IMR-90 (cell line): ENCODE data around the gene CLSTN3. TPM values are rescaled to one million over a fixed set of nuclear protein-coding genes. Genes with fewer than 3 reads are reported as not detected.

Experiments
- ATAC-seq: fragments of 200-7000 bp; cut with Tn5 transposase; 2 replicates; pipeline ENCODE4 v1.9.1; 2020; ENCODE audit warnings: low read depth, mild to moderate bottlenecking, moderate library complexity
- BruUV-seq: library from RNA; stranded (reverse); fragments of 400-500 nt; replicated peaks from 2 replicates; lab custom pipeline; 2021; lab: Mats Ljungman, UMichigan
- CTCF ChIA-PET: fragments of 300-600 bp; formaldehyde crosslinking; extraction: SDS; loops from one replicate; lab custom pipeline; 2021; ENCODE audit warnings: antibody characterized with exemption; lab: Yijun Ruan, JAX
- POLR2A ChIA-PET: fragments of 300-600 bp; sonication (Branson Sonifier 250); formaldehyde crosslinking; loops from one replicate; lab custom pipeline; 2022; ENCODE audit warnings: antibody characterized with exemption; ENCODE audit not compliant: unreplicated experiment; lab: Charles Lee
- DNase-seq: peaks from one replicate; pipeline ENCODE4 v3.0.0; 2013
- H2AFZ ChIP-seq: replicated peaks from 2 replicates; pipeline ENCODE3; 2013; ENCODE audit warnings: low read length, mild to moderate bottlenecking; ENCODE audit not compliant: poor library complexity
- H2AK5ac ChIP-seq: 2 replicates; pipeline ENCODE4 v1.6.1; 2013; ENCODE audit warnings: low read depth, low read length, inconsistent platforms
- H2AK9ac ChIP-seq: replicated peaks from 2 replicates; pipeline ENCODE3; 2013; ENCODE audit warnings: mild to moderate bottlenecking, low read depth, low read length, moderate library complexity; ENCODE audit not compliant: poor library complexity
- H2BK120ac ChIP-seq: 2 replicates; pipeline ENCODE4 v1.6.1; 2013; ENCODE audit warnings: low read depth, low read length, inconsistent platforms
- H2BK15ac ChIP-seq: 3 replicates; pipeline ENCODE4 v1.6.1; 2013; ENCODE audit warnings: low read depth, low read length, inconsistent platforms
- H2BK20ac ChIP-seq: 2 replicates; pipeline ENCODE4 v1.6.1; 2013; ENCODE audit warnings: low read depth, mild to moderate bottlenecking, inconsistent platforms, low read length, moderate library complexity
- H2BK5ac ChIP-seq: 2 replicates; pipeline ENCODE4 v1.6.1; 2013; ENCODE audit warnings: mild to moderate bottlenecking, low read depth, low read length, inconsistent platforms; ENCODE audit not compliant: poor library complexity, severe bottlenecking
- H3K14ac ChIP-seq: replicated peaks from 2 replicates; pipeline ENCODE4 v1.6.1; 2013; ENCODE audit warnings: low read depth, low read length, inconsistent platforms
- H3K18ac ChIP-seq: 2 replicates; pipeline ENCODE4 v1.6.1; 2013; ENCODE audit warnings: low read depth, low read length, control low read depth
- H3K23ac ChIP-seq: 2 replicates; pipeline ENCODE4 v1.6.1; 2013; ENCODE audit warnings: low read depth, low read length, inconsistent platforms
- H3K27ac ChIP-seq: 2 replicates; pipeline ENCODE4 v1.5.1; 2013; ENCODE audit warnings: mild to moderate bottlenecking, control low read depth, low read length; ENCODE audit not compliant: insufficient read depth
- H3K27me3 ChIP-seq: 2 replicates; pipeline ENCODE4 v1.6.1; 2013; ENCODE audit warnings: low read length; ENCODE audit not compliant: control insufficient read depth, insufficient read depth
- H3K36me3 ChIP-seq: 2 replicates; pipeline ENCODE4 v1.6.1; 2013; ENCODE audit warnings: low read length, mixed read lengths; ENCODE audit not compliant: control insufficient read depth, insufficient read depth
- H3K4ac ChIP-seq: 2 replicates; pipeline ENCODE4 v1.6.1; 2013; ENCODE audit warnings: low read depth, low read length, inconsistent platforms
- H3K4me1 ChIP-seq: 2 replicates; pipeline ENCODE4 v1.6.1; 2013; ENCODE audit warnings: low read length, mixed read lengths; ENCODE audit not compliant: control insufficient read depth, insufficient read depth
- H3K4me2 ChIP-seq: 2 replicates; pipeline ENCODE4 v1.6.1; 2013; ENCODE audit warnings: low read depth, mild to moderate bottlenecking, control low read depth, low read length, moderate library complexity
- H3K4me3 ChIP-seq: 2 replicates; pipeline ENCODE4 v1.5.1; 2013; ENCODE audit warnings: low read depth, mild to moderate bottlenecking, control low read depth, low read length, moderate library complexity; ENCODE audit not compliant: insufficient read depth
- H3K56ac ChIP-seq: 2 replicates; pipeline ENCODE4 v1.6.1; 2013; ENCODE audit warnings: low read length, inconsistent platforms; ENCODE audit not compliant: insufficient read depth; ENCODE audit errors: extremely low read depth
- H3K79me1 ChIP-seq, 2 experiments: 2 replicates each; pipeline ENCODE4 v1.6.1; 2013; ENCODE audit warnings: low read length in 2 of 2, inconsistent platforms in 1 of 2, low read depth in 1 of 2
- H3K9ac ChIP-seq: 2 replicates; pipeline ENCODE4 v1.6.1; 2013; ENCODE audit warnings: low read depth, low read length, control low read depth
- H3K9me1 ChIP-seq: 2 replicates; pipeline ENCODE4 v1.6.1; 2013; ENCODE audit warnings: low read length, inconsistent platforms; ENCODE audit not compliant: insufficient read depth
- H3K9me3 ChIP-seq: 2 replicates; pipeline ENCODE4 v1.6.1; 2013; ENCODE audit warnings: low read length; ENCODE audit not compliant: control insufficient read depth, insufficient read depth
- H4K20me1 ChIP-seq: 2 replicates; pipeline ENCODE4 v1.6.1; 2013; ENCODE audit warnings: low read length, inconsistent platforms; ENCODE audit not compliant: insufficient read depth
- H4K5ac ChIP-seq: 2 replicates; pipeline ENCODE4 v1.6.1; 2013; ENCODE audit warnings: mild to moderate bottlenecking, low read depth, low read length, control low read depth
- H4K8ac ChIP-seq, 2 experiments: 2 replicates each; pipeline ENCODE4 v1.6.1; 2013; ENCODE audit warnings: low read depth in 2 of 2, low read length in 2 of 2, control low read depth in 1 of 2, inconsistent platforms in 1 of 2
- H4K91ac ChIP-seq: 2 replicates; pipeline ENCODE4 v1.6.1; 2013; ENCODE audit warnings: low read depth, low read length, inconsistent platforms; ENCODE audit not compliant: insufficient read depth
- BHLHE40 ChIP-seq: fragments of 150-350 bp; IDR thresholded peaks from 2 replicates; pipeline ENCODE4 v1.6.1; 2016; ENCODE audit warnings: mild to moderate bottlenecking, low read depth, low read length
- CEBPB ChIP-seq: IDR thresholded peaks from 2 replicates; pipeline ENCODE4 v1.6.1; 2012; ENCODE audit warnings: low read depth, low read length, improper control_type of control experiment
- CHD1 ChIP-seq: IDR thresholded peaks from 2 replicates; pipeline ENCODE4 v1.6.1; 2012; ENCODE audit warnings: low read depth, low read length, improper control_type of control experiment
- FOS ChIP-seq: fragments of 150-350 bp; IDR thresholded peaks from 2 replicates; pipeline ENCODE4 v1.6.1; 2016; ENCODE audit warnings: low read depth, low read length
- MAFK ChIP-seq: IDR thresholded peaks from 2 replicates; pipeline ENCODE4 v1.6.1; 2012; ENCODE audit warnings: low read depth, low read length, improper control_type of control experiment
- MAZ ChIP-seq: IDR thresholded peaks from 2 replicates; pipeline ENCODE4 v1.6.1; 2012; ENCODE audit warnings: low read depth, mild to moderate bottlenecking, low read length, improper control_type of control experiment, moderate library complexity, borderline replicate concordance
- MXI1 ChIP-seq: IDR thresholded peaks from 2 replicates; pipeline ENCODE4 v1.6.1; 2012; ENCODE audit warnings: low read depth, mild to moderate bottlenecking, low read length, moderate library complexity, borderline replicate concordance
- NFE2L2 ChIP-seq: fragments of 150-350 bp; IDR thresholded peaks from 2 replicates; pipeline ENCODE4 v1.6.1; 2016; ENCODE audit warnings: low read depth, mild to moderate bottlenecking, low read length
- POLR2A ChIP-seq: IDR thresholded peaks from 2 replicates; pipeline ENCODE4 v1.6.1; 2012; ENCODE audit warnings: mild to moderate bottlenecking, low read depth, low read length
- RAD21 ChIP-seq: IDR thresholded peaks from 2 replicates; pipeline ENCODE4 v1.6.1; 2012; ENCODE audit warnings: low read length, improper control_type of control experiment
- RCOR1 ChIP-seq: IDR thresholded peaks from 2 replicates; pipeline ENCODE4 v1.6.1; 2012; ENCODE audit warnings: mild to moderate bottlenecking, low read length, improper control_type of control experiment; ENCODE audit not compliant: insufficient replicate concordance
- RFX5 ChIP-seq: IDR thresholded peaks from 2 replicates; pipeline ENCODE4 v1.8.0; 2012; ENCODE audit warnings: low read depth, mild to moderate bottlenecking, low read length, moderate library complexity
- SMC3 ChIP-seq: fragments of 150-350 bp; IDR thresholded peaks from 2 replicates; pipeline ENCODE4 v1.6.1; 2016; ENCODE audit warnings: low read depth, mild to moderate bottlenecking, antibody characterized with exemption, low read length, moderate library complexity
- whole genome bisulfite sequencing, 2 experiments: methylation state at CpG; one replicate each; pipeline versions ENCODE4 v1.1.5 to v1.1.7; 2013; ENCODE audit warnings: missing lambda C conversion rate in 2 of 2; ENCODE audit not compliant: insufficient read length in 1 of 2; ENCODE audit errors: extremely low coverage in 2 of 2; 5-methylcytosine and 5-hydroxymethylcytosine counted together
- dilution Hi-C: fragments of 300-500 bp; cut with HindIII; formaldehyde crosslinking; loops from one replicate; pipeline ENCODE4 v1.14.3; 2018; ENCODE audit warnings: low sequenced_read_pairs; ENCODE audit not compliant: unreplicated experiment
- in situ Hi-C: fragments of 300-500 bp; cut with MboI; formaldehyde crosslinking; loops from 3 replicates; pipeline ENCODE4 v1.14.3; 2019; ENCODE audit warnings: low sequenced_read_pairs, inconsistent platforms, mixed read lengths
- intact Hi-C: fragments of 100-400 bp; cut with micrococcal nuclease; formaldehyde crosslinking; loops from 2 replicates; pipeline ENCODE4 v1.10.0; 2022
- polyA plus RNA-seq, 3 experiments: library from polyadenylated mRNA; depleted of rRNA; stranded (reverse); fragments of >200 nt; gene quantifications; 2 replicates each; pipeline ENCODE4 v1.2.3, GENCODE V29; 2012; ENCODE audit warnings: low replicate concordance in 1 of 3
- total RNA-seq: library from RNA; depleted of rRNA; stranded (reverse); fragments of >200 nt; gene quantifications from 2 replicates; pipeline ENCODE4 v1.2.3, GENCODE V29; 2012
- TF ChIP-seq, protein P1 (sequence below): fragments of 150-350 bp; IDR thresholded peaks from 2 replicates; pipeline ENCODE4 v1.6.1; 2016; ENCODE audit warnings: low read depth, mild to moderate bottlenecking, low read length, moderate library complexity, borderline replicate concordance
- TF ChIP-seq, protein P2 (sequence below): fragments of 150-350 bp; IDR thresholded peaks from 2 replicates; pipeline ENCODE4 v1.6.1; 2017; ENCODE audit warnings: mild to moderate bottlenecking, antibody characterized with exemption, low read length, low read depth
- TF ChIP-seq, protein P3 (sequence below): conservative IDR thresholded peaks from 2 replicates; pipeline ENCODE4 v1.5.1; 2012; ENCODE audit warnings: mild to moderate bottlenecking, low read depth, low read length, improper control_type of control experiment

CLSTN3 gene
- total and polyA plus RNA-seq, 2 of the 4 experiments (the other 2 are of a cell fraction) = 4.1 to 16.4 TPM

DNA sequence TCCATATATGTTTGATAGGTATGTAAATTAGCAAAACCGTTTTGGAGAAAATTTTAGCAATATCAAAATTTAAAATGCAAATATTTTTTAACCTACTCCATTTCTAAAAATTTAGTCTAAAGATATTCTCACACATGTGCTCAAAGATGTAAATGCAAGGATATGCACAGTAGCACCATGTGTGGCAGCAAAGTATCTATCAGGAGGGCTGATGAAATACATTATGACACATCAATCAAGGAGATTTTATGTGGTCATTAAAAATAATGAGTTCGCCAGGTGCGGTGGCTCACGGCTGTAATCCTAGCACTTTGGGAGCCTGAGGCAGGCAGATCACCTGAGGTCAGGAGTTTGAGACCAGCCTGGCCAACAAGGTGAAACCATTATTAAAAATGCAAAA lies 29.9 kb upstream of the CLSTN3 start:
- peaks cover 4% of the 10 kb centered on the region for H4K20me1 ChIP-seq
- no peak overlapping the region for H2BK120ac ChIP-seq
- H4K91ac ChIP-seq = no peak overlapping the region
- TF ChIP-seq RAD21 (no peak), RCOR1 (no peak), MAFK (no peak), CEBPB (no peak), NFE2L2 (no peak), FOS (no peak), BHLHE40 (no peak), SMC3 (no peak), MXI1 (no peak), POLR2A (no peak), CHD1 (no peak), RFX5 (no peak), MAZ (no peak)
- TF ChIP-seq, protein P1, sequence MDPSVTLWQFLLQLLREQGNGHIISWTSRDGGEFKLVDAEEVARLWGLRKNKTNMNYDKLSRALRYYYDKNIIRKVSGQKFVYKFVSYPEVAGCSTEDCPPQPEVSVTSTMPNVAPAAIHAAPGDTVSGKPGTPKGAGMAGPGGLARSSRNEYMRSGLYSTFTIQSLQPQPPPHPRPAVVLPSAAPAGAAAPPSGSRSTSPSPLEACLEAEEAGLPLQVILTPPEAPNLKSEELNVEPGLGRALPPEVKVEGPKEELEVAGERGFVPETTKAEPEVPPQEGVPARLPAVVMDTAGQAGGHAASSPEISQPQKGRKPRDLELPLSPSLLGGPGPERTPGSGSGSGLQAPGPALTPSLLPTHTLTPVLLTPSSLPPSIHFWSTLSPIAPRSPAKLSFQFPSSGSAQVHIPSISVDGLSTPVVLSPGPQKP = no peak
- TF ChIP-seq, protein P2, sequence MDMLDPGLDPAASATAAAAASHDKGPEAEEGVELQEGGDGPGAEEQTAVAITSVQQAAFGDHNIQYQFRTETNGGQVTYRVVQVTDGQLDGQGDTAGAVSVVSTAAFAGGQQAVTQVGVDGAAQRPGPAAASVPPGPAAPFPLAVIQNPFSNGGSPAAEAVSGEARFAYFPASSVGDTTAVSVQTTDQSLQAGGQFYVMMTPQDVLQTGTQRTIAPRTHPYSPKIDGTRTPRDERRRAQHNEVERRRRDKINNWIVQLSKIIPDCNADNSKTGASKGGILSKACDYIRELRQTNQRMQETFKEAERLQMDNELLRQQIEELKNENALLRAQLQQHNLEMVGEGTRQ = no peak
- TF ChIP-seq, protein P3, sequence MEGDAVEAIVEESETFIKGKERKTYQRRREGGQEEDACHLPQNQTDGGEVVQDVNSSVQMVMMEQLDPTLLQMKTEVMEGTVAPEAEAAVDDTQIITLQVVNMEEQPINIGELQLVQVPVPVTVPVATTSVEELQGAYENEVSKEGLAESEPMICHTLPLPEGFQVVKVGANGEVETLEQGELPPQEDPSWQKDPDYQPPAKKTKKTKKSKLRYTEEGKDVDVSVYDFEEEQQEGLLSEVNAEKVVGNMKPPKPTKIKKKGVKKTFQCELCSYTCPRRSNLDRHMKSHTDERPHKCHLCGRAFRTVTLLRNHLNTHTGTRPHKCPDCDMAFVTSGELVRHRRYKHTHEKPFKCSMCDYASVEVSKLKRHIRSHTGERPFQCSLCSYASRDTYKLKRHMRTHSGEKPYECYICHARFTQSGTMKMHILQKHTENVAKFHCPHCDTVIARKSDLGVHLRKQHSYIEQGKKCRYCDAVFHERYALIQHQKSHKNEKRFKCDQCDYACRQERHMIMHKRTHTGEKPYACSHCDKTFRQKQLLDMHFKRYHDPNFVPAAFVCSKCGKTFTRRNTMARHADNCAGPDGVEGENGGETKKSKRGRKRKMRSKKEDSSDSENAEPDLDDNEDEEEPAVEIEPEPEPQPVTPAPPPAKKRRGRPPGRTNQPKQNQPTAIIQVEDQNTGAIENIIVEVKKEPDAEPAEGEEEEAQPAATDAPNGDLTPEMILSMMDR = no peak
- H3K56ac ChIP-seq = no peak overlapping the region
- no peak overlapping the region for H2BK5ac ChIP-seq
- ChIA-PET CTCF (interaction anchor here (1.3 kb wide), 1 partner anchor 8 kb away, joined by 4 read pairs; the partner anchor contains the start of gene C1RL), POLR2A (no interaction called here)
- no peak overlapping the region for H3K4ac ChIP-seq
- peaks cover 26% of the 10 kb centered on the region for H3K36me3 ChIP-seq
- no peak overlapping the region for H4K5ac ChIP-seq
- no peak overlapping the region for H3K18ac ChIP-seq
- no peaks in the 10 kb centered on the region for H3K9me3 ChIP-seq
- no CpG with 5 or more reads among the region's 4 CpGs for WGBS, 2 experiments
- H3K14ac ChIP-seq = no peak overlapping the region
- peaks cover 11 to 18% of the 10 kb centered on the region in 2 experiments for H3K79me1 ChIP-seq
- H2BK15ac ChIP-seq = no peak overlapping the region
- H3K23ac ChIP-seq = no peak overlapping the region
- H3K4me3 ChIP-seq = no peak overlapping the region
- BruUV-seq = no TSS peak
- DNase-seq (no peak), ATAC-seq (no peak)
- H2BK20ac ChIP-seq = no peak overlapping the region
- no peak overlapping the region for H2AK9ac ChIP-seq
- H3K9me1 ChIP-seq = peaks cover 14% of the 10 kb centered on the region; the same call in 1 of the 2 replicates
- no peaks in the 10 kb centered on the region for H3K27me3 ChIP-seq
- H3K27ac ChIP-seq = no peak overlapping the region
- H4K8ac ChIP-seq = no peak overlapping the region
- H3K9ac ChIP-seq = no peak overlapping the region
- no peak overlapping the region for H2AFZ ChIP-seq
- intact Hi-C loops (no loop called here), in situ Hi-C loops (no loop called here), dilution Hi-C loops (no loop called here)
- no peak overlapping the region for H2AK5ac ChIP-seq
- H3K4me1 ChIP-seq = peaks cover 4% of the 10 kb centered on the region; the same call in 1 of the 2 replicates
- H3K4me2 ChIP-seq = no peak overlapping the region
